ENCODE results near the gene CWF19L1.
"Not testable (repeated sequence)": the region's sequence is repeated elsewhere in the genome, so short reads cannot be mapped to it uniquely, and the experiment has no call there.

CWF19L1 gene

DNA sequence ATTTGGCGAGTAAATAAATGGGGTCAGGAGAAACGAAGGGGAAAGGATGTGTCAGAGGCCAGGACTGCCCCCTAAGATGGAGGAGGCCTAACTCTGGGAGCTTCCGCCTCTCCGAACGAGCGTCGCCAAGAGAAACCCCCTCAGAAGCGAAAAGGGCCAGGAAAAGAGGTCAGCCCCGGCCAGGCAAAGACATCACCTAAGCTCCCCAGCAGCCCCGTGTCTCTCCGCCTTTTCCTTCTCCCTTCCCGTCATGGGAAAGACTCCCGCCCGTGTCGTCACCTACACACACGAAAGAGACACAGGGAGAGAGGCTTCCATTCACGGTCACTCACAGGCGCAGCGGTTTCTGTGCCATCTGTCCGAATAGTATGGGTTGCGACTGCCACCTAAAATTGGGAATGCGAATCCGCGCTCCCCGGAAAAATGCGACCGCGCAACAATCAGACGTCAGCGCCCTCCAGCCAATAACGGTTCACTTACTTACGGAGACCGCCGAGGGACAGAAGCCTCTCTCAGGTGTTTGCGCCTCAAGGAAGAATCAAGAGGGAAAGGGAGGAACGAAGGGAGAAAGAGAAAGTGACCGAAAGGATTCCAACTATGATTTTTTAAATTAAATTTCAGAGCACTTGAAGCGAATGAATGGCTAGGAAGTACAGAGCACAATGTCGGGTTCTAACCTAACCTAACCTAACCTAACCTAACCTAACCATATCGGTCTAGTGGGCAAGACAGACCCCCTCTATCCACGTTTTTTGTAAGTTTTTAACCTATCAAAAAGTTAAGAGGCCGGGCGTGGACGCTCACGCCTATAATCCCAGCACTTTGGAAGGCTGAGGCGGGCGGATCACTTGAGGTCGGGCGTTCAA is at the start of gene CWF19L1:
Gene CWF19L1, minus strand, starts transcription at position 400 of the 866 bp plus-strand sequence. Its CDS starts 45 bp downstream, at position 355.
- H3K27me3 ChIP-seq (ENCODE audit: control insufficient read depth in 1 of 2, insufficient read depth in 2 of 2, low read length in 2 of 2): no peaks in the 10 kb centered on the region
- peak within 1 kb of the TSS; percentile 95 to 100 for H3K4me3 ChIP-seq (ENCODE audit: low read length in 2 of 2)
- no peaks in the 10 kb centered on the region for H3K9me3 ChIP-seq (ENCODE audit: control insufficient read depth in 2 of 2, low read length in 2 of 2)
- H3K36me3 ChIP-seq (ENCODE audit: control insufficient read depth in 2 of 2, insufficient read depth in 2 of 2, low read length in 2 of 2): peaks cover 0 to 2% of the 10 kb centered on the region in 2 donors
- H3K27ac ChIP-seq (ENCODE audit: low read length): peak within 1 kb of the TSS; percentile 77
- H3K4me1 ChIP-seq (ENCODE audit: control insufficient read depth, insufficient read depth, low read length): peaks cover 12% of the 10 kb centered on the region
- peak within 1 kb of the TSS; percentile 97 to 99 for H3K9ac ChIP-seq (ENCODE audit: low read length in 2 of 2)

DNA sequence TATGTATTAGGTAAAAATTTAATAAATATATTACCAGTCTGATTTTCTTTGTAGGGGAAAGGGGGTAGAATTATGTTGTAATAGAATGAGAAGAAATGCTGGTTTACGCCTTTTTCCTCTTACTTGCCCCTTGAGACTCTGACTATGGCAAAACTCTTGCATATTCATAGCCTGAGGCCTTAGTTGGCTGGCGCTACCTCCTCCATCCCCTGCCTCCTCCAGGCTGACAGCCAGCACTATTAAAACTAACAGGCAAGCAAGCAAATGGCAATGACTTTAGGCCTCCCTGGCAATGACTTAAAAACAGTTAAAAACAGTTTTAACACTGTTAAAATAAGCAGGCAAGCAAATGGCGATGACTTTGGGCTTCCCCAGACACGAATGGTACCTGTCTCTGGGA is 48.2 kb upstream of the CWF19L1 start:
- H3K27me3 ChIP-seq (ENCODE audit: control insufficient read depth in 1 of 2, insufficient read depth in 2 of 2, low read length in 2 of 2): peaks cover 0 to 29% of the 10 kb centered on the region in 2 donors
- H3K36me3 ChIP-seq (ENCODE audit: control insufficient read depth in 2 of 2, insufficient read depth in 2 of 2, low read length in 2 of 2): no peaks in the 10 kb centered on the region
- H3K4me3 ChIP-seq (ENCODE audit: low read length in 2 of 2): no peak overlapping the region
- H3K4me1 ChIP-seq (ENCODE audit: control insufficient read depth, insufficient read depth, low read length): no peaks in the 10 kb centered on the region
- H3K9me3 ChIP-seq (ENCODE audit: control insufficient read depth in 2 of 2, low read length in 2 of 2): no peaks in the 10 kb centered on the region
- no peak overlapping the region for H3K9ac ChIP-seq (ENCODE audit: low read length in 2 of 2)
- no peak overlapping the region for H3K27ac ChIP-seq (ENCODE audit: low read length)

DNA sequence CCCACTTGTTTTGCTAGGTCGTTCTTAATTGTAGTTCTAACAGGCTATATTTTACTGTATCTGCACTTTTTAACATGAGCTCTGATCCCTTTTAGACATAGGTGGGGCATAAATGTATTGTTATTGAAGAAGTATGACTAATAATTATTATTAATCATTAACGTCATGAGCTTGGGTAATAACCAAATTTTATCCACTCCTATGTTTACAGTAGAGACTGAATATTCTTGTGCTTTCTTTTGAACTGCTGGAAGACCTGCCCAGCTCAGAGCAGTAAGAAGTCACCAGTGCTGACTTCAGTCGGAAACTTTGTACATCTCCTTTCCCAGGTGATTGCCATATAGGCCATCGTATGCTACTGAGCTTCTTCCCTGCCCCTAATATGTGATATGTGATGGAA is 43.9 kb upstream of the CWF19L1 start:
- no peak overlapping the region for H3K4me3 ChIP-seq (ENCODE audit: low read length in 2 of 2)
- H3K4me1 ChIP-seq (ENCODE audit: control insufficient read depth, insufficient read depth, low read length): no peaks in the 10 kb centered on the region
- H3K27me3 ChIP-seq (ENCODE audit: control insufficient read depth in 1 of 2, insufficient read depth in 2 of 2, low read length in 2 of 2): peaks cover 0 to 21% of the 10 kb centered on the region in 2 donors
- no peaks in the 10 kb centered on the region for H3K36me3 ChIP-seq (ENCODE audit: control insufficient read depth in 2 of 2, insufficient read depth in 2 of 2, low read length in 2 of 2)
- H3K9me3 ChIP-seq (ENCODE audit: control insufficient read depth in 2 of 2, low read length in 2 of 2): no peaks in the 10 kb centered on the region
- no peak overlapping the region for H3K9ac ChIP-seq (ENCODE audit: low read length in 2 of 2)
- H3K27ac ChIP-seq (ENCODE audit: low read length): no peak overlapping the region

DNA sequence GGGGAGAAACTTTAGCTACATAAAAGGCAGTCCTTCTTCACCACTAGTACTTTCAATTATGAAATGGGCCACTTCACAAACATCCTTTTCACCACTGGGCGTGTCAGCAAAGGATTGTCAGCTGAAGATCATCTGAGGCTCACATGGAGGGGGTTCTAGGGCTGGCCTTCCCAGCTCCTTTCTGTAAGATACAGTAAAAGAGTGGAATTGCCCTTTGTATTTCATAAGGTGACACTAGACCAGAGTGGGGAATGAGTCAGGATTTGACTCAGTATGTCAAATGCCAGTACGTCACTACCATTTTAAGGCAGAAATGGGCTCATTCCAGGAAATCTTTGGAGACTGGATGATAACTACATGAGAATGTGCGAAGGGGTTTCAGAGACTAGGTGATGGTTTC is 40.2 kb upstream of the CWF19L1 start:
- no peaks in the 10 kb centered on the region for H3K36me3 ChIP-seq (ENCODE audit: control insufficient read depth in 2 of 2, insufficient read depth in 2 of 2, low read length in 2 of 2)
- no peaks in the 10 kb centered on the region for H3K4me1 ChIP-seq (ENCODE audit: control insufficient read depth, insufficient read depth, low read length)
- H3K4me3 ChIP-seq (ENCODE audit: low read length in 2 of 2): no peak overlapping the region

DNA sequence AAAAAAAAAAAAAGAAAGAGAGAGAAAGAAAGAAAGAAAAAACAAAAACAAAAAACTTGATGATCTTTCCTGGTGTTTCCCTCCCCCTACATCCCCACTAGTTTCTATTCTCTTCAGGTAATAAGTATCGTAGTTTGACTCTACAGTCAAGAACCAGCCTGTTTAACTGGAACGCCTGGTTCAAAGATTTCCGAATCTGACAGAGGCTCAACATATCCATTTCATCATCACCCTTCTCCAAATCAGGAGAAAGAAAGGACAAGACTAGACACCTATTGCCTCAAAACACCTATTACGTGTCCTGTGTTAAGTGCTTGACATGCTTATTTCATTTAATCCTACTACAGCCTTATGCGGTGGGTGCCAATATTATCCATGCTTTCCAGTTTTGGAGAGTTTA is 39.4 kb upstream of the CWF19L1 start:
- no peak overlapping the region for H3K4me3 ChIP-seq (ENCODE audit: low read length in 2 of 2)
- H3K36me3 ChIP-seq (ENCODE audit: control insufficient read depth in 2 of 2, insufficient read depth in 2 of 2, low read length in 2 of 2): no peaks in the 10 kb centered on the region
- H3K4me1 ChIP-seq (ENCODE audit: control insufficient read depth, insufficient read depth, low read length): no peaks in the 10 kb centered on the region
- H3K27me3 ChIP-seq (ENCODE audit: control insufficient read depth in 1 of 2, insufficient read depth in 2 of 2, low read length in 2 of 2): peaks cover 9 to 19% of the 10 kb centered on the region in 2 donors
- no peak overlapping the region for H3K9ac ChIP-seq (ENCODE audit: low read length in 2 of 2)
- H3K27ac ChIP-seq (ENCODE audit: low read length): no peak overlapping the region
- H3K9me3 ChIP-seq (ENCODE audit: control insufficient read depth in 2 of 2, low read length in 2 of 2): no peaks in the 10 kb centered on the region

More for the DNA sequence above, 40.2 kb upstream of the CWF19L1 start:
- Histone ChIP-seq H3K27me3 (ENCODE audit: control insufficient read depth in 1 of 2, insufficient read depth in 2 of 2, low read length in 2 of 2) (peaks cover 8 to 20% of the 10 kb centered on the region in 2 donors), H3K9me3 (ENCODE audit: control insufficient read depth in 2 of 2, low read length in 2 of 2) (no peaks in the 10 kb centered on the region), H3K9ac (ENCODE audit: low read length in 2 of 2) (no peak overlapping the region), H3K27ac (ENCODE audit: low read length) (no peak overlapping the region)

- no peaks in the 10 kb centered on the region for H3K4me1 ChIP-seq (ENCODE audit: control insufficient read depth, insufficient read depth, low read length)
- no peaks in the 10 kb centered on the region for H3K36me3 ChIP-seq (ENCODE audit: control insufficient read depth in 2 of 2, insufficient read depth in 2 of 2, low read length in 2 of 2)
- H3K27ac ChIP-seq (ENCODE audit: low read length): no peak overlapping the region
- peaks cover 0 to 3% of the 10 kb centered on the region in 2 donors for H3K9me3 ChIP-seq (ENCODE audit: control insufficient read depth in 2 of 2, low read length in 2 of 2)
- peaks cover 9 to 17% of the 10 kb centered on the region in 2 donors for H3K27me3 ChIP-seq (ENCODE audit: control insufficient read depth in 1 of 2, insufficient read depth in 2 of 2, low read length in 2 of 2)
- no peak overlapping the region for H3K4me3 ChIP-seq (ENCODE audit: low read length in 2 of 2)
- no peak overlapping the region for H3K9ac ChIP-seq (ENCODE audit: low read length in 2 of 2)
Observed at GRCh38 chr10:100304414-100304813, 37.0 kb upstream of the CWF19L1 start.

DNA sequence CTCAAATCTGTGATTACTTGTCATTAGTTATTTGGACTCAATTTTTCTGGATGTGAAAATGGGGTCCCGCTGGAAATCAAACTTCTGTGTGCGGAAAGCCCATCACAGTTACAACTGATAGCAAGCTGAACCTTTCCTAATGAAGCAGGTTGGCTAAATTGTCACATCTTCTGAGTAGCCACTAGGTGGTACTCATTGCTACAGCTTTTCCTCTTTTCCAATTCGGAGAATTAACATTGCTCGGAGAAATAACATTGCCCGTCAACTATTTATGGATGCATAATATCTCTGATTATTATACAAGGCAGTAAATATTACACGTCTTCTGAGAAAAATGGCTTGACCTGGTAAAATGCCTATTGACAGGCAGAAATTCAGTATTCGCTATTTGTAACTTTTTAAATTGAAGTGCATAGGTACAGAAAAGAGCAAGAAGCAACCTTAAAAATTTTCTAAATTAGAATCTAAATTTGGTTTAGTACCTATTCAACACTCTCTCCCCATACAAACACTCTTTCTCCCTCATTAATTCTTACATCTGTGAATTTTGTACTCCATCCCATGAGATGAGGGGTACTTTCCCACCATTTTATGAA is 36.4 kb upstream of the CWF19L1 start:
- Histone ChIP-seq H3K27me3 (ENCODE audit: control insufficient read depth in 1 of 2, insufficient read depth in 2 of 2, low read length in 2 of 2) (peaks cover 9 to 17% of the 10 kb centered on the region in 2 donors), H3K4me1 (ENCODE audit: control insufficient read depth, insufficient read depth, low read length) (no peaks in the 10 kb centered on the region), H3K36me3 (ENCODE audit: control insufficient read depth in 2 of 2, insufficient read depth in 2 of 2, low read length in 2 of 2) (no peaks in the 10 kb centered on the region), H3K9ac (ENCODE audit: low read length in 2 of 2) (no peak overlapping the region), H3K4me3 (ENCODE audit: low read length in 2 of 2) (no peak overlapping the region), H3K9me3 (ENCODE audit: control insufficient read depth in 2 of 2, low read length in 2 of 2) (peaks cover 0 to 3% of the 10 kb centered on the region in 2 donors), H3K27ac (ENCODE audit: low read length) (no peak overlapping the region)

DNA sequence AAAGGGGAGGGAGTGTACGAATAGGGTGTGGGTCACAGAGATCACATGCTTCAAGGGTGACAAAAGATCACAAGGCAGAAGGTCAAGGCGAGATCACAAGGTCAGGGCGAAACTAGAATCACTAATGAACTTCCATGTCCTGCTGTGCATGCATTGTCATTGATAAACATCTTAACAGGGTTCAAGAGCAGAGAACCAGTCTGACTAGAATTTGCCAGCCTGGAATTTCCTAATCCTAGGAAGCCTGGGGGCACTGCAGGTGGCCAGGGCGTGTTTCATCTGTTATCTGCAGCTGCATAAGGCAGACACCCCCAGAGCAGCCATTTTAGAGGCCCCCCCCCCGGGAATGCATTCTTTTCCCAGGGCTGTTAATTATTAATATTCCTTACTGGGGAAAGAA is 33.7 kb upstream of the CWF19L1 start:
- H3K27ac ChIP-seq (ENCODE audit: low read length); H3K9ac ChIP-seq (ENCODE audit: low read length in 2 of 2); H3K4me3 ChIP-seq (ENCODE audit: low read length in 2 of 2); H3K4me1 ChIP-seq (ENCODE audit: control insufficient read depth, insufficient read depth, low read length); H3K9me3 ChIP-seq (ENCODE audit: control insufficient read depth in 2 of 2, low read length in 2 of 2); H3K36me3 ChIP-seq (ENCODE audit: control insufficient read depth in 2 of 2, insufficient read depth in 2 of 2, low read length in 2 of 2): not testable (repeated sequence)
- H3K27me3 ChIP-seq (ENCODE audit: control insufficient read depth in 1 of 2, insufficient read depth in 2 of 2, low read length in 2 of 2): peaks cover 9 to 15% of the 10 kb centered on the region in 2 donors

GRCh38 chr10:100297242-100297641 is 29.8 kb upstream of the CWF19L1 start:
- no peak overlapping the region for H3K27ac ChIP-seq (ENCODE audit: low read length)
- peaks cover 0 to 3% of the 10 kb centered on the region in 2 donors for H3K9me3 ChIP-seq (ENCODE audit: control insufficient read depth in 2 of 2, low read length in 2 of 2)
- no peaks in the 10 kb centered on the region for H3K36me3 ChIP-seq (ENCODE audit: control insufficient read depth in 2 of 2, insufficient read depth in 2 of 2, low read length in 2 of 2)
- H3K9ac ChIP-seq (ENCODE audit: low read length in 2 of 2): no peak overlapping the region
- peaks cover 0 to 14% of the 10 kb centered on the region in 2 donors for H3K27me3 ChIP-seq (ENCODE audit: control insufficient read depth in 1 of 2, insufficient read depth in 2 of 2, low read length in 2 of 2)
- H3K4me3 ChIP-seq (ENCODE audit: low read length in 2 of 2): no peak overlapping the region
- no peaks in the 10 kb centered on the region for H3K4me1 ChIP-seq (ENCODE audit: control insufficient read depth, insufficient read depth, low read length)

GRCh38 chr10:100293066-100293465 is 25.6 kb upstream of the CWF19L1 start:
- no peak overlapping the region for H3K9ac ChIP-seq (ENCODE audit: low read length in 2 of 2)
- no peaks in the 10 kb centered on the region for H3K4me1 ChIP-seq (ENCODE audit: control insufficient read depth, insufficient read depth, low read length)
- H3K9me3 ChIP-seq (ENCODE audit: control insufficient read depth in 2 of 2, low read length in 2 of 2): no peaks in the 10 kb centered on the region
- no peak overlapping the region for H3K4me3 ChIP-seq (ENCODE audit: low read length in 2 of 2)
- no peak overlapping the region for H3K27ac ChIP-seq (ENCODE audit: low read length)
- H3K36me3 ChIP-seq (ENCODE audit: control insufficient read depth in 2 of 2, insufficient read depth in 2 of 2, low read length in 2 of 2): no peaks in the 10 kb centered on the region
- peaks cover 0 to 10% of the 10 kb centered on the region in 2 donors for H3K27me3 ChIP-seq (ENCODE audit: control insufficient read depth in 1 of 2, insufficient read depth in 2 of 2, low read length in 2 of 2)

DNA sequence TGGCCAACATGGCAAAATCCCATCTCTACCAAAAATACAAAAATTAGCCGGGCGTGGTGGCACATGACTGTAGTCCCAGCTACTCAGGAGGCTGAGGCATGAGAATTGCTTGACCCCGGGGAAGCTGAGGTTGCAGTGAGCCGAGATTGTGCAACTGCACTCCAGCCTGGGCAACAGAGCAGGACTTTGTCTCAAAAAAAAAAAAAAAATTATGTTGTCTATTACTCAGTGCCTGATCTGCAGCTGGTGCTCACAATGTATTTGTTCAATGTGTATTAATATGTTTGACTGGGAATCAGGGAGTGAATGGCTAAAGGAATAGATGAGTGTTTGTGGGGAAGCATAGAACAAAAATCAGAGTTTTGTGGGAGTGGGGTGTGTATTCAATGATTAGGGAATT is 24.9 kb upstream of the CWF19L1 start:
- H3K36me3 ChIP-seq (ENCODE audit: control insufficient read depth in 2 of 2, insufficient read depth in 2 of 2, low read length in 2 of 2); H3K27ac ChIP-seq (ENCODE audit: low read length): not testable (repeated sequence)

More for the DNA sequence above, 24.9 kb upstream of the CWF19L1 start:
- H3K4me3 ChIP-seq (ENCODE audit: low read length in 2 of 2); H3K9ac ChIP-seq (ENCODE audit: low read length in 2 of 2); H3K27me3 ChIP-seq (ENCODE audit: control insufficient read depth in 1 of 2, insufficient read depth in 2 of 2, low read length in 2 of 2); H3K9me3 ChIP-seq (ENCODE audit: control insufficient read depth in 2 of 2, low read length in 2 of 2); H3K4me1 ChIP-seq (ENCODE audit: control insufficient read depth, insufficient read depth, low read length): not testable (repeated sequence)

Data from stomach smooth muscle (tissue), 2 donors.